Stomach smooth muscle (tissue), 2 donors: ENCODE results near the gene RNF222.

ENCODE experiments used
- H3K27ac ChIP-seq: one replicate; pipeline ENCODE4 v1.7.0; 2013; ENCODE audit warnings: mild to moderate bottlenecking, low read length, inconsistent platforms
- H3K27me3 ChIP-seq, 2 donors: one replicate each; pipeline ENCODE4 v1.7.0; 2013; ENCODE audit warnings: low read length in 2 of 2; ENCODE audit not compliant: insufficient read depth in 2 of 2, control insufficient read depth in 1 of 2
- H3K36me3 ChIP-seq, 2 donors: one replicate each; pipeline ENCODE4 v1.7.0; 2013; ENCODE audit warnings: low read length in 2 of 2; ENCODE audit not compliant: control insufficient read depth in 2 of 2, insufficient read depth in 2 of 2
- H3K4me1 ChIP-seq: one replicate; pipeline ENCODE4 v1.7.0; 2013; ENCODE audit warnings: low read length; ENCODE audit not compliant: control insufficient read depth, insufficient read depth
- H3K4me3 ChIP-seq, 2 donors: one replicate each; pipeline ENCODE4 v1.7.0; 2013; ENCODE audit warnings: low read length in 2 of 2
- H3K9ac ChIP-seq, 2 donors: one replicate each; pipeline ENCODE4 v1.7.0; 2013; ENCODE audit warnings: low read length in 2 of 2, mild to moderate bottlenecking in 1 of 2
- H3K9me3 ChIP-seq, 2 donors: one replicate each; pipeline ENCODE4 v1.7.0; 2013; ENCODE audit warnings: low read length in 2 of 2; ENCODE audit not compliant: control insufficient read depth in 2 of 2
- donor health status: healthy.
- donor health status: Pancreatic carcinoma.

Gene RNF222

GRCh38 chr17:8368193-8368592 lies 29.4 kb downstream of the RNF222 start:
- no peaks in the 10 kb centered on the region for H3K9me3 ChIP-seq
- no peak overlapping the region for H3K9ac ChIP-seq
- H3K4me3 ChIP-seq, result no peak overlapping the region
- no peaks in the 10 kb centered on the region for H3K27me3 ChIP-seq
- H3K36me3 ChIP-seq, result peaks cover 16 to 24% of the 10 kb centered on the region in 2 donors
- no peaks in the 10 kb centered on the region for H3K4me1 ChIP-seq
- no peak overlapping the region for H3K27ac ChIP-seq

GRCh38 chr17:8366231-8366630 lies 31.4 kb downstream of the RNF222 start:
- no peak overlapping the region for H3K4me3 ChIP-seq
- no peaks in the 10 kb centered on the region for H3K9me3 ChIP-seq
- H3K27me3 ChIP-seq, result no peaks in the 10 kb centered on the region
- H3K27ac ChIP-seq, result no peak overlapping the region
- H3K9ac ChIP-seq, result no peak overlapping the region
- H3K36me3 ChIP-seq, result peaks cover 16 to 17% of the 10 kb centered on the region in 2 donors
- no peaks in the 10 kb centered on the region for H3K4me1 ChIP-seq

GRCh38 chr17:8365143-8365542 lies 32.5 kb downstream of the RNF222 start:
- no peaks in the 10 kb centered on the region for H3K9me3 ChIP-seq
- H3K4me1 ChIP-seq, result no peaks in the 10 kb centered on the region
- H3K27ac ChIP-seq, result no peak overlapping the region
- H3K36me3 ChIP-seq, result peaks cover 16 to 17% of the 10 kb centered on the region in 2 donors
- no peak overlapping the region for H3K4me3 ChIP-seq
- H3K9ac ChIP-seq, result no peak overlapping the region
- H3K27me3 ChIP-seq, result no peaks in the 10 kb centered on the region

- Histone ChIP-seq H3K27ac (no peak overlapping the region), H3K27me3 (no peaks in the 10 kb centered on the region), H3K4me1 (no peaks in the 10 kb centered on the region), H3K36me3 (peaks cover 2 to 6% of the 10 kb centered on the region in 2 donors), H3K9me3 (no peaks in the 10 kb centered on the region), H3K4me3 (no peak overlapping the region), H3K9ac (no peak overlapping the region)
Measured at GRCh38 chr17:8362651-8363332, 34.8 kb downstream of the RNF222 start.

- Histone ChIP-seq H3K27ac (no peak overlapping the region), H3K4me3 (no peak overlapping the region), H3K9ac (no peak overlapping the region), H3K36me3 (peaks cover 2 to 6% of the 10 kb centered on the region in 2 donors), H3K4me1 (no peaks in the 10 kb centered on the region), H3K27me3 (no peaks in the 10 kb centered on the region), H3K9me3 (no peaks in the 10 kb centered on the region)
Measured at GRCh38 chr17:8360751-8361150, 36.9 kb downstream of the RNF222 start.

GRCh38 chr17:8360260-8360659 lies 37.4 kb downstream of the RNF222 start:
- Histone ChIP-seq H3K27me3 (no peaks in the 10 kb centered on the region), H3K4me3 (no peak overlapping the region), H3K9me3 (no peaks in the 10 kb centered on the region), H3K36me3 (peaks cover under 1 to 6% of the 10 kb centered on the region in 2 donors), H3K9ac (no peak overlapping the region), H3K27ac (no peak overlapping the region), H3K4me1 (no peaks in the 10 kb centered on the region)

GRCh38 chr17:8359769-8360168 lies 37.9 kb downstream of the RNF222 start:
- H3K27ac ChIP-seq, result no peak overlapping the region
- H3K9me3 ChIP-seq, result no peaks in the 10 kb centered on the region
- H3K27me3 ChIP-seq, result no peaks in the 10 kb centered on the region
- no peak overlapping the region for H3K4me3 ChIP-seq
- H3K36me3 ChIP-seq, result peaks cover 0 to 3% of the 10 kb centered on the region in 2 donors
- no peak overlapping the region for H3K9ac ChIP-seq
- no peaks in the 10 kb centered on the region for H3K4me1 ChIP-seq

GRCh38 chr17:8357910-8358309 lies 39.7 kb downstream of the RNF222 start:
- no peak overlapping the region for H3K27ac ChIP-seq
- H3K4me3 ChIP-seq, result no peak overlapping the region

DNA sequence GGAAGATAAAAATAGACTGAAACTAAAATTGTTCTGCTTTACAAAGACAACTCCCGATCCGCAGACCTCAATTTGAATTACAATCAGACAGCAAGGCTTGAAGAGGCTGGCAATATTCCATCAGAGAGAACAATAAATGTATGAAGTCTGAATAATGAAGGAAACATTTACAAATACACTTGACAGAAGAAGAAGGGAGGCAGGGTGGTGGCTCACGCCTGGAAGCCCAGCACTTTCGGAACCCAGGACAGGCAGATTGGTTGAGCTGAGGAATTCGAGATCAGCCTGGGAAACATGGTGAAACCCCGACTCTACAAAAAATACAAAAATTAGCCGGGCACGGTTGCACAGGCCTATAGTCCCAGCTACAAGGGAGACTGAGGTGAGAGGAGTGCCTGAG lies 43.4 kb downstream of the RNF222 start:
- Histone ChIP-seq H3K27me3 (no peaks in the 10 kb centered on the region), H3K27ac (no peak overlapping the region), H3K9ac (no peak overlapping the region), H3K4me3 (no peak overlapping the region), H3K36me3 (no peaks in the 10 kb centered on the region), H3K4me1 (no peaks in the 10 kb centered on the region), H3K9me3 (no peaks in the 10 kb centered on the region)

More at GRCh38 chr17:8357910-8358309, 39.7 kb downstream of the RNF222 start:
- no peaks in the 10 kb centered on the region for H3K36me3 ChIP-seq
- H3K4me1 ChIP-seq, result no peaks in the 10 kb centered on the region
- H3K9me3 ChIP-seq, result no peaks in the 10 kb centered on the region
- H3K27me3 ChIP-seq, result no peaks in the 10 kb centered on the region
- no peak overlapping the region for H3K9ac ChIP-seq

GRCh38 chr17:8353736-8354135 lies 43.9 kb downstream of the RNF222 start:
- Histone ChIP-seq H3K36me3 (no peaks in the 10 kb centered on the region), H3K27me3 (no peaks in the 10 kb centered on the region), H3K27ac (no peak overlapping the region), H3K9me3 (no peaks in the 10 kb centered on the region), H3K4me3 (no peak overlapping the region), H3K9ac (no peak overlapping the region), H3K4me1 (no peaks in the 10 kb centered on the region)

DNA sequence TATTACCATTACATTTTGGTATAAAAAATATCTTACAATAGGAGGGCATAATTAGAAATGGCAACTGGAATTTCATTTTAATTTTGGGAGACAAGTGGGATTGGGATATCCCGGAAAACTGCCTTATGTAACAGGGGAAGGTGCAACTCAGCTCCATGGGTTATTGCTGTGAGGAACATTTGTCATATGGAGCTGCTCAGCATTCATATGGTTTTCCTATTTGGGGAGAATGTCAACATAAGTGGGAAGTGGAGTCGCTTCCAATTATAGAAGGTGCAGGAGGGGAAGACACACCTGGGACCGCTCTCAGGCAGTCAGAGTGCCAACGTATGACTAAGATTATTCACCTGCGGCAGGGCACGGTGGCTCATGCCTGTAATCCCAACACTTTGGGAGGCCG lies 47.3 kb downstream of the RNF222 start:
- no peaks in the 10 kb centered on the region for H3K9me3 ChIP-seq

More for the DNA sequence above, 47.3 kb downstream of the RNF222 start:
- no peaks in the 10 kb centered on the region for H3K4me1 ChIP-seq
- no peaks in the 10 kb centered on the region for H3K36me3 ChIP-seq
- peaks cover 0 to 4% of the 10 kb centered on the region in 2 donors for H3K27me3 ChIP-seq
- no peak overlapping the region for H3K4me3 ChIP-seq
- H3K9ac ChIP-seq, result no peak overlapping the region
- no peak overlapping the region for H3K27ac ChIP-seq
